Colonic mucosa (tissue), 4 donors: Measurements from ENCODE around the gene JPT2. TPM values are rescaled to one million over a fixed set of nuclear protein-coding genes. Genes with fewer than 3 reads are reported as not detected.

ENCODE experiments used
- DNase-seq: peaks from one replicate; pipeline ENCODE4 v3.0.0-alpha.2; 2020
- H3K27ac ChIP-seq: fragments of 200-600 bp; one replicate; pipeline ENCODE4 v1.8.0; 2021
- H3K27me3 ChIP-seq: fragments of 200-600 bp; one replicate; pipeline ENCODE4 v1.8.0; 2021
- H3K36me3 ChIP-seq: fragments of 200-600 bp; one replicate; pipeline ENCODE4 v1.8.0; 2021
- H3K4me1 ChIP-seq: fragments of 200-600 bp; one replicate; pipeline ENCODE4 v1.8.0; 2021; ENCODE audit warnings: mild to moderate bottlenecking
- H3K4me3 ChIP-seq: fragments of 200-600 bp; one replicate; pipeline ENCODE4 v1.8.0; 2021
- H3K9ac ChIP-seq, 2 donors: one replicate each; pipeline ENCODE4 v1.7.0; 2013; ENCODE audit warnings: control low read depth in 2 of 2, low read depth in 2 of 2, low read length in 2 of 2
- H3K9me3 ChIP-seq: fragments of 200-600 bp; one replicate; pipeline ENCODE4 v1.8.0; 2021
- CTCF ChIP-seq: fragments of 200-600 bp; IDR thresholded peaks from one replicate; pipeline ENCODE4 v1.8.0; 2022; ENCODE audit warnings: antibody characterized with exemption, mild to moderate bottlenecking
- intact Hi-C: fragments of 100-400 bp; cut with DNase I; formaldehyde crosslinking; loops from one replicate; pipeline ENCODE4 v1.14.1; 2022
- microRNA-seq: library from miRNA; unstranded; fragments of <30 nt; microRNA quantifications from one replicate; pipeline ENCODE4, GENCODE V29; 2019
- total RNA-seq, 2 donors: library from RNA; stranded (reverse); fragmentation: NEBNext Ultra II Directional in 1 of 2; extraction: Animal tissue kit (Norgen Biotek cat#: 25700) in 1 of 2; gene quantifications; one replicate each; pipeline ENCODE4 v1.2.1, GENCODE V29; 2021
- donor health status: healthy.
- donor health status: DM: no; HTN: no; CAD: no.
- donor health status: DM: no; HTN: no; CAD: no.

Gene JPT2
- total RNA-seq, 2 donors from 2014 or later = 53.5 to 123 TPM

DNA sequence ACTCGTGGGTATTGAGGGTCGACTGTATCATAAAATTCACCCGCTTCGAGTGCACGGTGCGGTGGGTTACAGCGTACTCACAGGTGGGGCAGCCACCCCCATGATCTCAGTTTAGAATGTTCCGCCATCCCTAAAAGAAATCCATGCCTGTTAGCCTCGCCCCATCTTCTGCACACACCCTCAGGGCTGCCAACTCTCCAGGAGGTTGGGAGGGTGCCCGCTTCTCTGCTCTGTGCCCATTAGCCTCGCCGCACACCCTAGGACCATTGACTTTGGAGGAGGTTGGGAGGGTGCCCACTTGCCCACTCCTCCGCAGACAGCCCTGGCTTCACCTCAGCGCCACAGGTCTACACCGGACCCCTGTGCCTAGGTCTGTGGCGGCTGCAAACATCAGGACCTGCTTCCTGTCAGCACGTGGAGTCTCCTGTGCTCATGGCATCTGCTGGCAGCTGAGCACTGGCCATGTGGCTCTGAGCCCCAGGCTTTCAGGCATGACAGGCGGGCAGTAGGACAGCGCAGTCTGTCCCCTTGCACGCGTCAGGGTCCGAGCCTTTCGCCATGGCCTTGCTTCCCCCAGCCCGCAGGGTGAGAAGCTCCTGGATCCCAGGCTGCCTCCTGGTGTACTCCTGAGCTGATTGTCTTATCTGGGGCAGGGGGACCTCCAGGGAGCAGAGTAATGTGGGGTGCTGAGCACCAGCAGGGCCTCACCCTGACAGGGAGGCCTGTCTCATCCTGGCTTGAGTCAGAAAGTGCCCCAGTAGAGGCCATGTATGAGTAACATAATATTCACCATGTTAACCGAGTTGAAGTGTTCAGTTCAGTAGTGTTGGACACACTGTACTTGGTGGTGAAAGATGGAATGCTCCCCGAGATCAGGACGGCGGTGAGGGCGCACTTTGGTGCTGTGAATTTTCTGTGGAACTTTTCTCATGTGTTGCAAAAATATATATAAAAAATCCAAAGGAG lies 71.4 kb downstream of the JPT2 start:
- Histone ChIP-seq H3K4me3 (no peak overlapping the region), H3K27me3 (no peaks in the 10 kb centered on the region), H3K9me3 (no peaks in the 10 kb centered on the region), H3K4me1 (no peaks in the 10 kb centered on the region), H3K36me3 (no peaks in the 10 kb centered on the region), H3K27ac (no peak overlapping the region), H3K9ac (no peak overlapping the region)
- DNase-seq = no peak
- intact Hi-C loops = no loop called here
- no peak for TF ChIP-seq CTCF

Small RNAs within 50 kb of the gene (microRNA-seq; reads per million reads assigned to microRNA genes)
- 2.2 reads per million for gene MIR3177

Other genes with a start within 250 kb of the JPT2 start
- gene PERCC1, start 247.2 kb upstream of the JPT2 start, total RNA-seq = under 1 TPM; 0.27 TPM
- gene CCDC154, start 233.7 kb upstream of the JPT2 start, total RNA-seq = 1 to 10 TPM in 1 of 2 donors, under 1 TPM in 1; 0.56 to 1.6 TPM
- gene CLCN7, start 203.3 kb upstream of the JPT2 start, total RNA-seq = 10 to 100 TPM; 42.4 to 61.5 TPM
- not detected for gene PTX4, start 189.3 kb upstream of the JPT2 start, total RNA-seq
- gene TELO2, start 184.9 kb upstream of the JPT2 start, total RNA-seq = 10 to 100 TPM; 18.4 to 76.0 TPM
- gene TMEM204, start 144.6 kb upstream of the JPT2 start, total RNA-seq = 1 to 10 TPM; 2.9 to 5.0 TPM
- gene IFT140, start 66.2 kb upstream of the JPT2 start, total RNA-seq = 10 to 100 TPM; 12.5 to 15.6 TPM
- 10 to 100 TPM; 13.6 to 17.1 TPM for gene CRAMP1, start 65.9 kb upstream of the JPT2 start, total RNA-seq
- gene MAPK8IP3, start 27.9 kb downstream of the JPT2 start, total RNA-seq = 10 to 100 TPM; 44.0 to 62.6 TPM
- gene NME3, start 93.3 kb downstream of the JPT2 start, total RNA-seq = 10 to 100 TPM; 61.3 to 79.7 TPM
- 10 to 100 TPM; 16.7 to 30.6 TPM for gene EME2, start 94.5 kb downstream of the JPT2 start, total RNA-seq
- gene MRPS34, start 94.9 kb downstream of the JPT2 start, total RNA-seq = 100 to 1,000 TPM; 106 to 227 TPM
- 10 to 100 TPM; 32.7 to 35.9 TPM for gene SPSB3, start 104.3 kb downstream of the JPT2 start, total RNA-seq
- gene NUBP2, start 104.7 kb downstream of the JPT2 start, total RNA-seq = 10 to 100 TPM; 30.0 to 72.8 TPM
- 1 to 10 TPM; 5.7 to 7.0 TPM for gene IGFALS, start 115.4 kb downstream of the JPT2 start, total RNA-seq
- 10 to 100 TPM; 61.9 to 64.7 TPM for gene HAGH, start 148.5 kb downstream of the JPT2 start, total RNA-seq
- 10 to 100 TPM; 55.5 to 73.9 TPM for gene FAHD1, start 148.9 kb downstream of the JPT2 start, total RNA-seq
- gene MEIOB, start 193.9 kb downstream of the JPT2 start, total RNA-seq = under 1 TPM in 1 of 2 donors, not detected in 1; 0.27 TPM
- gene HS3ST6, start 240.1 kb downstream of the JPT2 start, total RNA-seq = under 1 TPM; 0.59 to 0.82 TPM